Astrocyte (in vitro differentiated cells and primary cell): ENCODE data around the gene LUC7L3.

Experiments
- CTCF ChIP-seq: IDR thresholded peaks from 2 replicates; pipeline ENCODE4 v1.5.1; 2011; ENCODE audit warnings: low read depth, mild to moderate bottlenecking, inconsistent platforms, low read length, moderate library complexity; ENCODE audit not compliant: insufficient read depth
- EZH2 ChIP-seq: IDR thresholded peaks from 2 replicates; pipeline ENCODE4 v1.6.1; 2012; ENCODE audit warnings: mild to moderate bottlenecking, low read length, inconsistent platforms; ENCODE audit not compliant: insufficient read depth

GRCh38 chr17:50771991-50772785 is 52.8 kb downstream of the LUC7L3 start:
- TF ChIP-seq CTCF, result no peak
- TF ChIP-seq EZH2, result no peak
